ENCODE results near the gene FAXDC2. TPM values are rescaled to one million over a fixed set of nuclear protein-coding genes. Genes with fewer than 3 reads are reported as not detected.

FAXDC2 gene
- polyA plus RNA-seq, 1 donor (not counting 4 experiments of a cell fraction or from before 2014, with no cell fraction given): 4.6 TPM

DNA sequence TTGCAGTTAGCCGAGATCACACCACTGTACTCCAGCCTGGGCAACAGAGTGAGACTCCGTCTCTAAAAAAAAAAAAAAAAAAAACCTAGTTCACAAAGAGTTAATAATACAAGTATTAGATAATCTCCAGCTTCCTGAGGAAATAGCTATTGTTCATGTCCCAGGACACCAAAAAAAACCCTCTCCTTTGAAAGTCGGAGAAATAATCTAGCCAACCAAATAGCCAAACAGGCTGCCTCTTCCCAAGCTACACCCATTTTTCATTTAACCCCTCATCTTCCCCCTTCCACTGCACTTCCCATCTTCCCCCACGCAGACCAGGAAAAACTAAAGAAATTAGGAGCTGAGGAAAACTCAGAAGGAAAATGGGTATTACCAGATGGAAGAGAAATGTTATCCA, 31.6 kb upstream of the FAXDC2 start:
- FAIRE-seq (no peak), DNase-seq (ENCODE audit: low read depth, low spot score) (no peak)
- no peak overlapping the region for H3K4me2 ChIP-seq (ENCODE audit: control insufficient read depth, extremely low read depth, insufficient read depth, low read depth, low read length)
- H3K9me3 ChIP-seq (ENCODE audit: control insufficient read depth, low read depth, low read length): peaks cover 16% of the 10 kb centered on the region
- no peak overlapping the region for H3K9ac ChIP-seq (ENCODE audit: control insufficient read depth, extremely low read depth, insufficient read depth, low read length)
- H3K4me1 ChIP-seq (ENCODE audit: control insufficient read depth, extremely low read depth, insufficient read depth, low read length): no peaks in the 10 kb centered on the region
- H3K9me1 ChIP-seq (ENCODE audit: control insufficient read depth, extremely low read depth, insufficient read depth, low read length): no peaks in the 10 kb centered on the region
- peaks cover 6 to 19% of the 10 kb centered on the region in 2 experiments for H3K36me3 ChIP-seq (ENCODE audit: control insufficient read depth in 2 of 2, extremely low read depth in 1 of 2, insufficient read depth in 2 of 2, low read length in 2 of 2)
- H3K79me2 ChIP-seq (ENCODE audit: control insufficient read depth, insufficient read depth, low read length): no peaks in the 10 kb centered on the region
- H4K20me1 ChIP-seq (ENCODE audit: control insufficient read depth, extremely low read depth, insufficient read depth, low read length): no peaks in the 10 kb centered on the region
- dilution Hi-C loops (cut with MboI; ENCODE audit: extremely low pct_ligation_motif_present, low sequenced_read_pairs): no loop called here
- TF ChIP-seq EZH2 (IDR thresholded peaks at IDR 0.05; ENCODE audit: low read length): no peak
- TF ChIP-seq, protein P1, sequence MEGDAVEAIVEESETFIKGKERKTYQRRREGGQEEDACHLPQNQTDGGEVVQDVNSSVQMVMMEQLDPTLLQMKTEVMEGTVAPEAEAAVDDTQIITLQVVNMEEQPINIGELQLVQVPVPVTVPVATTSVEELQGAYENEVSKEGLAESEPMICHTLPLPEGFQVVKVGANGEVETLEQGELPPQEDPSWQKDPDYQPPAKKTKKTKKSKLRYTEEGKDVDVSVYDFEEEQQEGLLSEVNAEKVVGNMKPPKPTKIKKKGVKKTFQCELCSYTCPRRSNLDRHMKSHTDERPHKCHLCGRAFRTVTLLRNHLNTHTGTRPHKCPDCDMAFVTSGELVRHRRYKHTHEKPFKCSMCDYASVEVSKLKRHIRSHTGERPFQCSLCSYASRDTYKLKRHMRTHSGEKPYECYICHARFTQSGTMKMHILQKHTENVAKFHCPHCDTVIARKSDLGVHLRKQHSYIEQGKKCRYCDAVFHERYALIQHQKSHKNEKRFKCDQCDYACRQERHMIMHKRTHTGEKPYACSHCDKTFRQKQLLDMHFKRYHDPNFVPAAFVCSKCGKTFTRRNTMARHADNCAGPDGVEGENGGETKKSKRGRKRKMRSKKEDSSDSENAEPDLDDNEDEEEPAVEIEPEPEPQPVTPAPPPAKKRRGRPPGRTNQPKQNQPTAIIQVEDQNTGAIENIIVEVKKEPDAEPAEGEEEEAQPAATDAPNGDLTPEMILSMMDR (optimal IDR thresholded peaks at IDR 0.05 in 1 of 3, IDR thresholded peaks at IDR 0.05 in 1 of 3, conservative IDR thresholded peaks at IDR 0.05 in 1 of 3; ENCODE audit: extremely low read depth in 1 of 3, insufficient read depth in 2 of 3, low read length in 3 of 3): no peak
- no peak overlapping the region for H3K27ac ChIP-seq (ENCODE audit: control insufficient read depth, insufficient read depth, low read length)
- H2AFZ ChIP-seq (ENCODE audit: control insufficient read depth, low read length): no peak overlapping the region
- H3K4me3 ChIP-seq (ENCODE audit: control insufficient read depth in 2 of 3, extremely low read depth in 1 of 3, insufficient read depth in 2 of 3, low read depth in 1 of 3, low read length in 3 of 3): no peak overlapping the region
- H3K27me3 ChIP-seq (ENCODE audit: control insufficient read depth, extremely low read depth, insufficient read depth, low read length): no peaks in the 10 kb centered on the region

DNA sequence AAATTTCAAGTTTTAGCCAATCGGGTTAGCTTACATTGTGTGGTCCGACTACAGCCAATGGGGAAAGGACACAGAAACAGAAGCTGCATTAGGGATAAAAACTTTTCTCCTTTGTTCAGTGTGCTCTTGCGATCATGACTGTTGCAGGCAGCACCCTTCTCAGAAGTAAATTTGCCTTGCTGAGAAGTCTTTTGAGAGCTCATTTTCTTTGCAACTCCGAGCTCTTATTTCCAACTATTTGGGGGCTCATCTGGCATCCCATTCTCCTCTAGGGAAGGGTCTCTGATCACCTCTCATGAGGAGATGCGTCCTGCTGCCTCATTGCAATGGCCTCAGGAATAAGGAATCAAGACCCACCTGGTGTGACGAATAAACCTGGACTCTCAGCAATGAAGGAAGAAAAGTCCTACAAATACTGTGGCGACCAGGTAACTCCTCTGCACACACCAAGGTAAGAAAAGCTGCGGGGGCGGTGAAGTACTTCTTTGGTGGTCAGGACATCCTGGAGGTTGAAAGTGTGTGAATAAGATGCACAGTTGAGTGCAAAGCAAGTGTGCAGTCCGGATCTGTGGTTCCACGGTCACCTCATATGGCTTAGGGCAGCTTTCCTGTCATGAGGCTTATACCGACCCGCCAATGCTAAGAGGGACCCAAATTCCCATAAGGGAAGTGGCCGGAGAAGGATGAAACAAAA, 28.4 kb upstream of the FAXDC2 start:
- no peak overlapping the region for H3K4me2 ChIP-seq (ENCODE audit: control insufficient read depth, extremely low read depth, insufficient read depth, low read depth, low read length)
- no peak for DNase-seq (ENCODE audit: low read depth, low spot score)
- no peak overlapping the region for H3K4me3 ChIP-seq (ENCODE audit: control insufficient read depth in 2 of 3, extremely low read depth in 1 of 3, insufficient read depth in 2 of 3, low read depth in 1 of 3, low read length in 3 of 3)
- peaks cover 2 to 9% of the 10 kb centered on the region in 2 experiments for H3K36me3 ChIP-seq (ENCODE audit: control insufficient read depth in 2 of 2, extremely low read depth in 1 of 2, insufficient read depth in 2 of 2, low read length in 2 of 2)
- no peaks in the 10 kb centered on the region for H3K79me2 ChIP-seq (ENCODE audit: control insufficient read depth, insufficient read depth, low read length)
- no peaks in the 10 kb centered on the region for H3K27me3 ChIP-seq (ENCODE audit: control insufficient read depth, extremely low read depth, insufficient read depth, low read length)
- H3K4me1 ChIP-seq (ENCODE audit: control insufficient read depth, extremely low read depth, insufficient read depth, low read length): no peaks in the 10 kb centered on the region
- FAIRE-seq: peak; percentile 51
- no peak overlapping the region for H2AFZ ChIP-seq (ENCODE audit: control insufficient read depth, low read length)
- dilution Hi-C loops (cut with MboI; ENCODE audit: extremely low pct_ligation_motif_present, low sequenced_read_pairs): no loop called here
- no peak for TF ChIP-seq EZH2 (IDR thresholded peaks at IDR 0.05; ENCODE audit: low read length)
- TF ChIP-seq, protein P1 (optimal IDR thresholded peaks at IDR 0.05 in 1 of 3, IDR thresholded peaks at IDR 0.05 in 1 of 3, conservative IDR thresholded peaks at IDR 0.05 in 1 of 3; ENCODE audit: extremely low read depth in 1 of 3, insufficient read depth in 2 of 3, low read length in 3 of 3): no peak
- no peak overlapping the region for H3K9ac ChIP-seq (ENCODE audit: control insufficient read depth, extremely low read depth, insufficient read depth, low read length)
- no peaks in the 10 kb centered on the region for H3K9me1 ChIP-seq (ENCODE audit: control insufficient read depth, extremely low read depth, insufficient read depth, low read length)
- H3K9me3 ChIP-seq (ENCODE audit: control insufficient read depth, low read depth, low read length): peaks cover 9% of the 10 kb centered on the region
- no peaks in the 10 kb centered on the region for H4K20me1 ChIP-seq (ENCODE audit: control insufficient read depth, extremely low read depth, insufficient read depth, low read length)
- H3K27ac ChIP-seq (ENCODE audit: control insufficient read depth, insufficient read depth, low read length): no peak overlapping the region
